Colonic mucosa (tissue), 4 donors: ENCODE data around the gene SYNJ2. TPM values are rescaled to one million over a fixed set of nuclear protein-coding genes. Genes with fewer than 3 reads are reported as not detected.
"Not testable (repeated sequence)": the region's sequence is repeated elsewhere in the genome, so short reads cannot be mapped to it uniquely, and the experiment has no call there.

ENCODE experiments used
- DNase-seq: peaks from one replicate; pipeline ENCODE4 v3.0.0-alpha.2; 2020
- H3K27ac ChIP-seq: fragments of 200-600 bp; one replicate; pipeline ENCODE4 v1.8.0; 2021
- H3K27me3 ChIP-seq: fragments of 200-600 bp; one replicate; pipeline ENCODE4 v1.8.0; 2021
- H3K36me3 ChIP-seq: fragments of 200-600 bp; one replicate; pipeline ENCODE4 v1.8.0; 2021
- H3K4me1 ChIP-seq: fragments of 200-600 bp; one replicate; pipeline ENCODE4 v1.8.0; 2021; ENCODE audit warnings: mild to moderate bottlenecking
- H3K4me3 ChIP-seq: fragments of 200-600 bp; one replicate; pipeline ENCODE4 v1.8.0; 2021
- H3K9ac ChIP-seq, 2 donors: one replicate each; pipeline ENCODE4 v1.7.0; 2013; ENCODE audit warnings: control low read depth in 2 of 2, low read depth in 2 of 2, low read length in 2 of 2
- H3K9me3 ChIP-seq: fragments of 200-600 bp; one replicate; pipeline ENCODE4 v1.8.0; 2021
- CTCF ChIP-seq: fragments of 200-600 bp; IDR thresholded peaks from one replicate; pipeline ENCODE4 v1.8.0; 2022; ENCODE audit warnings: antibody characterized with exemption, mild to moderate bottlenecking
- intact Hi-C: fragments of 100-400 bp; cut with DNase I; formaldehyde crosslinking; loops from one replicate; pipeline ENCODE4 v1.14.1; 2022
- total RNA-seq, 2 donors: library from RNA; stranded (reverse); fragmentation: NEBNext Ultra II Directional in 1 of 2; extraction: Animal tissue kit (Norgen Biotek cat#: 25700) in 1 of 2; gene quantifications; one replicate each; pipeline ENCODE4 v1.2.1, GENCODE V29; 2021
- donor health status: healthy.
- donor health status: DM: no; HTN: no; CAD: no.
- donor health status: DM: no; HTN: no; CAD: no.

SYNJ2 gene
- 10 to 100 TPM; 46.0 to 53.5 TPM for total RNA-seq

- peak within 1 kb of the TSS; percentile 71 for H3K4me3 ChIP-seq
- H3K36me3 ChIP-seq = no peaks in the 10 kb centered on the region
- no peaks in the 10 kb centered on the region for H3K27me3 ChIP-seq
- DNase-seq = peak; percentile 89
- H3K4me1 ChIP-seq = no peaks in the 10 kb centered on the region
- peak within 1 kb of the TSS; percentile 80 to 98 for H3K9ac ChIP-seq
- TF ChIP-seq CTCF = peak; percentile 29
- H3K9me3 ChIP-seq = no peaks in the 10 kb centered on the region
- intact Hi-C loops = loop anchor here (5.0 kb wide), 1 partner anchor 91 kb away; no protein-coding TSS in a partner anchor
- peak within 1 kb of the TSS; percentile 73 for H3K27ac ChIP-seq
Measured at GRCh38 chr6:157981395-157982101, at the start of gene SYNJ2. SYNJ2 (plus strand) TSS chr6:157981863; CDS start chr6:157981962, 99 bp downstream.

GRCh38 chr6:157935786-157936185, 45.9 kb upstream of the SYNJ2 start:
- intact Hi-C loops = no loop called here
- Histone ChIP-seq H3K4me1 (no peaks in the 10 kb centered on the region), H3K27ac (no peak overlapping the region), H3K9me3 (no peaks in the 10 kb centered on the region), H3K36me3 (no peaks in the 10 kb centered on the region), H3K9ac (no peak overlapping the region), H3K27me3 (no peaks in the 10 kb centered on the region), H3K4me3 (no peak overlapping the region)
- no peak for DNase-seq
- no peak for TF ChIP-seq CTCF

- intact Hi-C loops = no loop called here
- no peak for TF ChIP-seq CTCF
- Histone ChIP-seq H3K4me1 (no peaks in the 10 kb centered on the region), H3K9ac (no peak overlapping the region), H3K27me3 (no peaks in the 10 kb centered on the region), H3K36me3 (no peaks in the 10 kb centered on the region), H3K9me3 (no peaks in the 10 kb centered on the region), H3K27ac (no peak overlapping the region), H3K4me3 (no peak overlapping the region)
- DNase-seq = no peak
Measured at GRCh38 chr6:157937318-157937717, 44.3 kb upstream of the SYNJ2 start.

- no peaks in the 10 kb centered on the region for H3K4me1 ChIP-seq
- H3K27ac ChIP-seq = no peak overlapping the region
- TF ChIP-seq CTCF = no peak
- no peak overlapping the region for H3K9ac ChIP-seq
- H3K9me3 ChIP-seq = no peaks in the 10 kb centered on the region
- intact Hi-C loops = no loop called here
- H3K4me3 ChIP-seq = no peak overlapping the region
- H3K36me3 ChIP-seq = no peaks in the 10 kb centered on the region
- H3K27me3 ChIP-seq = no peaks in the 10 kb centered on the region
- DNase-seq = no peak
Measured at GRCh38 chr6:157937916-157938315, 43.7 kb upstream of the SYNJ2 start.

- H3K36me3 ChIP-seq, H3K27ac ChIP-seq, H3K9ac ChIP-seq, H3K9me3 ChIP-seq, DNase-seq, H3K4me1 ChIP-seq, intact Hi-C loops, H3K27me3 ChIP-seq, H3K4me3 ChIP-seq: not testable (repeated sequence)
Measured at GRCh38 chr6:157940375-157941036, 41.2 kb upstream of the SYNJ2 start.
